22Rv1 (cell line): ENCODE measurements around the gene EXOG.

ENCODE experiments used
- ZFX ChIP-seq: fragments of 450-650 bp; IDR thresholded peaks from 2 replicates; pipeline ENCODE4 v1.6.1; 2017; ENCODE audit warnings: antibody characterized with exemption, borderline replicate concordance
- TF ChIP-seq, protein P1 (sequence below): fragments of 450-650 bp; IDR thresholded peaks from 2 replicates; pipeline ENCODE4 v1.5.1; 2017; ENCODE audit warnings: mild to moderate bottlenecking

DNA sequence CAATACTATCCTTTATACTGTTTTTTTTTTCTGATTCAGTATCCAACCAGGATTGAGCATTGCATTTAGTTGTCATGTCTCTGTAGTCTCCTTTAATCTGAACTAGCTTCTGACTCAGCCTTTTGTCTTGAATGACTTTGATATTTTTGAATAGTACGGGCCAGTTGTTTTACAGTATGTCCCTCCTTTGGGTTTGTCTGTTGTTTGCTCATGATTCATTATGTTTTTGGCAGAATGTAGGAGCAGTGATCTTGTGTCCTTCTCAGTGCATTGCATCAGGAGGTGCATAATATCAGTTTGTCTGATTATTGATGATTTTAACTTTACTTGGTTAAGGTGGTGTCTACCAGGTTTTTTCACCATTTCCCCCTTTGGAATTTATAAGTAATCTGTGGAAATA lies 20.5 kb downstream of the EXOG start:
- TF ChIP-seq, protein P1, sequence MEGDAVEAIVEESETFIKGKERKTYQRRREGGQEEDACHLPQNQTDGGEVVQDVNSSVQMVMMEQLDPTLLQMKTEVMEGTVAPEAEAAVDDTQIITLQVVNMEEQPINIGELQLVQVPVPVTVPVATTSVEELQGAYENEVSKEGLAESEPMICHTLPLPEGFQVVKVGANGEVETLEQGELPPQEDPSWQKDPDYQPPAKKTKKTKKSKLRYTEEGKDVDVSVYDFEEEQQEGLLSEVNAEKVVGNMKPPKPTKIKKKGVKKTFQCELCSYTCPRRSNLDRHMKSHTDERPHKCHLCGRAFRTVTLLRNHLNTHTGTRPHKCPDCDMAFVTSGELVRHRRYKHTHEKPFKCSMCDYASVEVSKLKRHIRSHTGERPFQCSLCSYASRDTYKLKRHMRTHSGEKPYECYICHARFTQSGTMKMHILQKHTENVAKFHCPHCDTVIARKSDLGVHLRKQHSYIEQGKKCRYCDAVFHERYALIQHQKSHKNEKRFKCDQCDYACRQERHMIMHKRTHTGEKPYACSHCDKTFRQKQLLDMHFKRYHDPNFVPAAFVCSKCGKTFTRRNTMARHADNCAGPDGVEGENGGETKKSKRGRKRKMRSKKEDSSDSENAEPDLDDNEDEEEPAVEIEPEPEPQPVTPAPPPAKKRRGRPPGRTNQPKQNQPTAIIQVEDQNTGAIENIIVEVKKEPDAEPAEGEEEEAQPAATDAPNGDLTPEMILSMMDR, result no peak
- TF ChIP-seq ZFX, result no peak
